HepG2 (cell line): Measurements from ENCODE around the gene CLEC19A.

Experiments
- CEBPB ChIP-seq: IDR thresholded peaks from 2 replicates; pipeline ENCODE4 v1.6.1; 2011; ENCODE audit warnings: low read depth, low read length, improper control_type of control experiment, borderline replicate concordance
- NFYC ChIP-seq: IDR thresholded peaks from 2 replicates; pipeline ENCODE4 v1.6.1; 2016; ENCODE audit warnings: missing genetic modification reagents, missing compliant biosample characterization
- NRL ChIP-seq: sonication (generic); formaldehyde crosslinking; IDR thresholded peaks from 2 replicates; pipeline ENCODE4 v1.5.0; 2020; ENCODE audit warnings: missing genetic modification reagents, mild to moderate bottlenecking, moderate library complexity, borderline replicate concordance
- RAD51 ChIP-seq: fragments of 450-650 bp; IDR thresholded peaks from 2 replicates; pipeline ENCODE4 v1.6.1; 2016; ENCODE audit warnings: borderline replicate concordance
- TCF12 ChIP-seq, 2 experiments: fragments of 450-650 bp in 1 of 2; sonication (generic) in 1 of 2; formaldehyde crosslinking in 1 of 2; IDR thresholded peaks; 2 replicates each; pipeline versions ENCODE4 v1.6.1 to v1.8.0; 2017 to 2022; ENCODE audit warnings: antibody characterized with exemption in 1 of 2, mild to moderate bottlenecking in 1 of 2, missing genetic modification reagents in 1 of 2, moderate library complexity in 1 of 2
- YY1 ChIP-seq: IDR thresholded peaks from 2 replicates; pipeline ENCODE4 v1.6.1; 2011; ENCODE audit warnings: low read length, low read depth, moderate library complexity, mild to moderate bottlenecking; ENCODE audit not compliant: insufficient read depth, insufficient replicate concordance
- ZNF644 ChIP-seq: IDR thresholded peaks from 2 replicates; pipeline ENCODE4 v1.6.1; 2016; ENCODE audit warnings: low read depth
- TF ChIP-seq, protein P1 (sequence below): sonication (generic); formaldehyde crosslinking; IDR thresholded peaks from 2 replicates; pipeline ENCODE4 v1.5.0; 2020; ENCODE audit warnings: mild to moderate bottlenecking, missing genetic modification reagents, moderate library complexity

GRCh38 chr16:19287241-19287640, 1.7 kb downstream of the CLEC19A start:
- TF ChIP-seq, protein P1, sequence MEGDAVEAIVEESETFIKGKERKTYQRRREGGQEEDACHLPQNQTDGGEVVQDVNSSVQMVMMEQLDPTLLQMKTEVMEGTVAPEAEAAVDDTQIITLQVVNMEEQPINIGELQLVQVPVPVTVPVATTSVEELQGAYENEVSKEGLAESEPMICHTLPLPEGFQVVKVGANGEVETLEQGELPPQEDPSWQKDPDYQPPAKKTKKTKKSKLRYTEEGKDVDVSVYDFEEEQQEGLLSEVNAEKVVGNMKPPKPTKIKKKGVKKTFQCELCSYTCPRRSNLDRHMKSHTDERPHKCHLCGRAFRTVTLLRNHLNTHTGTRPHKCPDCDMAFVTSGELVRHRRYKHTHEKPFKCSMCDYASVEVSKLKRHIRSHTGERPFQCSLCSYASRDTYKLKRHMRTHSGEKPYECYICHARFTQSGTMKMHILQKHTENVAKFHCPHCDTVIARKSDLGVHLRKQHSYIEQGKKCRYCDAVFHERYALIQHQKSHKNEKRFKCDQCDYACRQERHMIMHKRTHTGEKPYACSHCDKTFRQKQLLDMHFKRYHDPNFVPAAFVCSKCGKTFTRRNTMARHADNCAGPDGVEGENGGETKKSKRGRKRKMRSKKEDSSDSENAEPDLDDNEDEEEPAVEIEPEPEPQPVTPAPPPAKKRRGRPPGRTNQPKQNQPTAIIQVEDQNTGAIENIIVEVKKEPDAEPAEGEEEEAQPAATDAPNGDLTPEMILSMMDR (CRISPR knock-in tag), result no peak
- TF ChIP-seq ZNF644, result no peak
- TF ChIP-seq TCF12 (IDR thresholded peaks at IDR 0.05), result no peak
- TF ChIP-seq TCF12 (CRISPR knock-in tag; IDR thresholded peaks at IDR 0.05), result no peak
- TF ChIP-seq NRL, result no peak
- TF ChIP-seq NFYC, result no peak
- no peak for TF ChIP-seq YY1
- no peak for TF ChIP-seq RAD51
- no peak for TF ChIP-seq CEBPB
